ENCODE measurements around the gene TH.

Gene TH

GRCh38 chr11:2171591-2172003 lies at the start of gene TH:
TSS of gene TH (minus strand) at chr11:2171815. CDS start at chr11:2171786, 29 bp downstream.
- DNase-seq (ENCODE audit: low read depth in 3 of 3), result no peak

- DNase-seq (ENCODE audit: low read depth in 3 of 3), result no peak
Measured at GRCh38 chr11:2221024-2221423, 49.4 kb upstream of the TH start.

GRCh38 chr11:2220173-2220771 lies 48.7 kb upstream of the TH start:
- no peak for DNase-seq (ENCODE audit: low read depth in 3 of 3)

- no peak for DNase-seq (ENCODE audit: low read depth in 3 of 3)
Measured at GRCh38 chr11:2219318-2220017, 47.9 kb upstream of the TH start.

GRCh38 chr11:2218031-2218633 lies 46.5 kb upstream of the TH start:
- DNase-seq (ENCODE audit: low read depth in 3 of 3), result no peak

- DNase-seq (ENCODE audit: low read depth in 3 of 3), result no peak
Measured at GRCh38 chr11:2217211-2218030, 45.8 kb upstream of the TH start.

- DNase-seq (ENCODE audit: low read depth in 3 of 3), result no peak
Measured at GRCh38 chr11:2216400-2217064, 44.9 kb upstream of the TH start.

- no peak for DNase-seq (ENCODE audit: low read depth in 3 of 3)
Measured at GRCh38 chr11:2215561-2216399, 44.2 kb upstream of the TH start.

- DNase-seq (ENCODE audit: low read depth in 3 of 3), result no peak
Measured at GRCh38 chr11:2215230-2215560, 43.6 kb upstream of the TH start.

GRCh38 chr11:2214527-2215229 lies 43.1 kb upstream of the TH start:
- no peak for DNase-seq (ENCODE audit: low read depth in 3 of 3)

GRCh38 chr11:2213890-2214526 lies 42.4 kb upstream of the TH start:
- DNase-seq (ENCODE audit: low read depth in 3 of 3), result no peak

GRCh38 chr11:2213384-2213842 lies 41.8 kb upstream of the TH start:
- no peak for DNase-seq (ENCODE audit: low read depth in 3 of 3)

GRCh38 chr11:2212411-2213251 lies 41.0 kb upstream of the TH start:
- no peak for DNase-seq (ENCODE audit: low read depth in 3 of 3)

GRCh38 chr11:2211113-2211971 lies 39.7 kb upstream of the TH start:
- no peak for DNase-seq (ENCODE audit: low read depth in 3 of 3)

- DNase-seq (ENCODE audit: low read depth in 3 of 3), result no peak
Measured at GRCh38 chr11:2210366-2211112, 38.9 kb upstream of the TH start.

GRCh38 chr11:2209900-2210321 lies 38.3 kb upstream of the TH start:
- no peak for DNase-seq (ENCODE audit: low read depth in 3 of 3)

- DNase-seq (ENCODE audit: low read depth in 3 of 3), result no peak
Measured at GRCh38 chr11:2209370-2209801, 37.8 kb upstream of the TH start.
